ENCODE measurements around the gene IFI6. TPM values are rescaled to one million over a fixed set of nuclear protein-coding genes. Genes with fewer than 3 reads are reported as not detected.
"Not testable (repeated sequence)": the region's sequence is repeated elsewhere in the genome, so short reads cannot be mapped to it uniquely, and the experiment has no call there.

IFI6 gene, protein sequence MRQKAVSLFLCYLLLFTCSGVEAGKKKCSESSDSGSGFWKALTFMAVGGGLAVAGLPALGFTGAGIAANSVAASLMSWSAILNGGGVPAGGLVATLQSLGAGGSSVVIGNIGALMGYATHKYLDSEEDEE
- 126 TPM for total RNA-seq
- long read RNA-seq, transcript IFI6-203 (5 exons, 828 nt), result minor isoform, 18 of 137 reads
- long read RNA-seq, transcript IFI6-202 (5 exons, 841 nt), result major isoform, 113 of 137 reads
- long read RNA-seq, partial matches to known transcripts, result 1 of 137 reads
- long read RNA-seq, other reads (novel, unspliced or antisense), result 4 of 137 reads

DNA sequence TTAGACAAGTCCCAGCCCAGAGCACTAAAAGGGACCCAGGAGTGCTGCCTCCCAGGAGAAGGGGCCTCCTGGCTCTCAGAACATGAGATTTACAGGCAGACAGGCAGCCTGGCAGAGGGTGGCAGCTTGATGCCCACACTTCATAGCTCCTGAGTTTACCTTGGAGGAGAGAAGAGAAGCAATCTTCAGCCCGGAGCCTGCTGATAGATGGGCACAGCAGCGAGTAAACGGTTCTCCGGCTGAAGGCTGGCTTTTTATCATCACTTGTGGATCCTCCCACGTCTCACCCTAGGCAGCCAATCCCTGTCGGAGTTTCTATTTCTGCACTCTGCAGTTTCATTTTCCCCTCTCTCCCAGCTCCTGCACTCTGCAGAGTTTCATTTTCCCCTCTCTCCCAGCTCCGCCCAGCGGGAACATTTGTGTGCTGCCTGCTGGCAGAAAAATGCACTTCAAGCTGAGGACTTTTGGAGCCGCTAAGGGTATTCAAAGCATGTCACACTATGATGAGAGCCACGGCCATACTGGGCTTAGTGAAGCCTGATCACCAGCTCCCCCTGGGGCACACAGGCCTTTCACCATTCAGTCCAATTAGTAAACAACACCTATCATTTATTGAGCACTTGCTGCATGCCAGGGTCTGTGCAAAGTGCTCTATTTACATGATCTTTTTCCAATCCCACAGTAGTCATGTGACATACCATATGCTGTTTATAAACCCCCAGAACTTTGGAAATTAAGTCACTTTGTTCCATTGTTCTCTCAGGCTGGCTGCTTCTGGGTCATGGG, at the start of gene IFI6:
IFI6 (minus strand) TSS at position 229 of the 786 bp plus-strand sequence. CDS start 2,878 bp downstream, outside the sequence.
- DNase-seq (ENCODE audit: low spot score), result peak; percentile 89

DNA sequence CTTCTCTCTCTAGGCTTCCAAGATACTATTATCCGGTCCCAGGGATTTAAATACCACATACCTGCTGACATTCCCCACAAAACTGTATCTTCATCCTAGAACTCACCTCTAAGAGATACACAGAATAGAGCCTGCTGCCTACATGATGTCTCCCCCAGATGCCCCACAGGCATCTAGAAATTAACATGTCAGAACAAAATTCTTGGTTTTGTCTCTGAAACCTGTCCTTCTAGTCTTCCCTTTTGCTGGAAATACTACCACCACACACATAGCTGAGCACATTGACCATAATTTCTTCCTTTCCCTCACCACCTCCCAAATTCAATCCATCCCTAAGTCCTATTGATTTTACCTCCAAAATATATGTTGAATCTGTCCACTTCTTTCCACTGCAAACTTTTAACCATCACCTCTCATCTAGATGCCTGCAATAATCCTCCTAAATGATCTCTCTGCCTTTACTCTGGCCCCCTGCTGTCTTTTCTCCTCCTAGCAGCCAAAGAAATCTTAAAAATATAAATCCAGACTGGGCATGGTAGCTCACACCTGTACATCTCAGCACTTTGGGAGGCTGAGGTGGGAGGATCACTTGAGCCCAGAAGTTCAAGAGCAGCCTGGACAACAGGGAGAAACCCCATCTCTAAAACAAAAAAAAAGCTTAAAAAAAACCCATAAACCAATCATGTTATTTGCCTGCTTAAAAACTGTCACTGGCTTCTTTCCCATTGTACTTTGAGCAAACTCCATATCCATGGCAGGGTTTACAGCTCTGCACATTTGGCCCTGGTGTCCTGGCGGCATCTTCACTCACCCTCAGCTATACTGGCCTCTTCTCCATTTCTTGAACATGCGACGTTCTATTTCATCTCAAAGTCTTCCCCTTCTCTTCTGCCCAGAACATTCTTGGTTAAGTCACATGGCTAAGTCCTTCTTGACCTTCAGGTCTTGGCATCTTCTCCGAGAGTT, 47.6 kb upstream of the IFI6 start:
- no peak for DNase-seq (ENCODE audit: low spot score)

DNA sequence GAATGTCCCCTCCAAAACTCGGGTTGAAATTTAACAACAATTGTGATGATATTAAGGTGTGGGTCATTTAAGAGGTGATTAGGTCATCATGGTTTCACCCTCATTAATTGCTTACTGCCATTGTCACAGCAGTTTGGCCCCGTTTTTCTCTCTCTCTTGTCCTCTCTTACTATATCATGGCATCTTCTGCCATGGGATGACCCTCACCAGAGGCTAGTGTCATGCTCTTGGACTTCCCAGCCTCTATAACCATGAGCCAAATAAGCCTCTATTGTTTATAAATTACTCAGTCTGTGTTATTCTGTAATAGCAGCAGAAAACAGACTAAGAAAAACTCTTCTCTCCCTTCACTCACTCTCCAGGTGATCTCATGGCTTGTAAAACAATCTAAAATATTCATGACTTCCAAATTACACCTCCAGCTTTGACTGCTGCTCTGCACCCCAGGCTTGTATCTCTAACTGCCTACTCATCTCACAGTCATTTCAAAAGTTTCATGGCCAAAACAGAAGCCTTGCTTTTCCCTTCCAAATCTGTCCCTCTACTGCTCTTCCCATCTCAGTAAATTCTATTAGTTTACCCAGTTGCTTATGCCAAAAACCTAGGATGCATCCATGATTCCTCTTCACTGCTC, 44.4 kb upstream of the IFI6 start:
- no peak for DNase-seq (ENCODE audit: low spot score)

DNA sequence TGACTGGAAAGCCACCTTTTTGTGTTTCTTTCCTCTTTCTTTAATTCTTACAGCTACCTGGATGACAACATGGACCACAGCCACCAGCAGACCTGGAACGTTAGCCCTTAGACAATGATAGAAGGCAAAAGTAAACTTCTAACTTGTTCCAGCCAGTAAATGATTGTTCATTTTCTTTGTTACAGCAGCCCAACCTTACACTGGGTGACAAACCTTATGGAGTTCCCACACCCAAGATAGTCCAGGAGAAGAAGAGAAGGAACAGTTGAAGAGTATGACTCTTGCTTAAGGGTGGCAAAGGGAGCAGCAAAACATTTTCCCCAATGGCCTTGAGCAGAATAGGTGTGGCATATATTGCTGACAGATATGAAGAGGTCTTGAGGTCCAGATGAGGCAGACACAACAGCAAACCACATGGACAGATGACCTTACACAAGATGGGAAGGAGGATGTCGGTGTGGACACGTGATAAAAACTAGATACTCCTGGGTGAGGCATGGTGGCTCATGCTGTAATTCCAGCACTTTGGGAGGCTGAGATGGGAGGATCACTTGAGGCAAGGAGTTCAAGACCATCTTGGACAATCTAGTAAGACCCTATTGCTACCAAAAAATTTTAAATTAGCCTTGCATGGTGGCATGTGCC, 42.0 kb upstream of the IFI6 start:
- DNase-seq (ENCODE audit: low spot score), result no peak

DNA sequence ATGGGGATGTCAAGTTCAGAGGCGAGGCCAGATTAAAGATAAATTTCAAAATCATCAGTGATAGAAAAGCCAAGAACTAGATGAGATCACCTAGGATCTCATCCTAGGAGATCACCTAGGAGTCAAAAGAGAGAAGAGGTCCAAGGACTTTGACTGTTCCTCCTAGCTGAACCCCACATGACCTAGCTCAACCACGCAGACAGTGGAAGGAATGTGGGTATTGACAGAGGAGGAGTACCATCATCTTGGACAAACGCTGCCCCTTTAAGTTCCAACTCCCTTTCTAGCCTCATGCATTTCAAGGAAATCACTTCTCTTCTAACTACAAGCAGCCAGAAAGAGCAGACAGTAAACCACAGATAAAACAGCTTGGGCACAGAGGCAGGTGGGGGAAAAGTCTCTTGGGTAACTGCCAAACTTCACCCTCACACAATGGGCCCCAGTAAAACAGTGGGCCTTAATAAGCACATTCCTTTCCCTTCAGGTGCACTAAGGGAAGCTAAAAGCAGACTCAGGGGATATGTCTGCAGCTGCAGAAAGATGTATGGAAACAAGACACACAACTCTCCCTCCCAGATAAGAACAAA, 41.2 kb upstream of the IFI6 start:
- DNase-seq (ENCODE audit: low spot score), result no peak

DNA sequence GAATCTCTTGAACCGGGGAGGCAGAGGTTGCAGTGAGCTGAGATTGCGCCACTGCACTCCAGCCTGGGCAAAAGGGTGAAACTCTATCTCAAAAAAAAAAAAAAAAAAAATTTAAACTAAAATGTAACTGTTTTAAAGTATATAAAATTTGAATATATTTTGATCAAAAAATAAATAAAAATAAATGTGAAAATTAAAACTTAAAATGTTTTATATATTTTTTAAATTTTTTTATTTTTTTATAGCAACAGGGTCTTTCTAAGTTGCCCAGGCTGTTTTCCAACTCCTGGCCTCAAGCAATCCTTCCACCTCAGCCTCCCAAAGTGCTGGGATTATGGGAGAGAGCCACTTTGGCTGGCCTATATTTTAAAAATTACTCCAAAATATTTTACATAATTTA, 38.6 kb upstream of the IFI6 start:
- DNase-seq (ENCODE audit: low spot score), result no peak

DNA sequence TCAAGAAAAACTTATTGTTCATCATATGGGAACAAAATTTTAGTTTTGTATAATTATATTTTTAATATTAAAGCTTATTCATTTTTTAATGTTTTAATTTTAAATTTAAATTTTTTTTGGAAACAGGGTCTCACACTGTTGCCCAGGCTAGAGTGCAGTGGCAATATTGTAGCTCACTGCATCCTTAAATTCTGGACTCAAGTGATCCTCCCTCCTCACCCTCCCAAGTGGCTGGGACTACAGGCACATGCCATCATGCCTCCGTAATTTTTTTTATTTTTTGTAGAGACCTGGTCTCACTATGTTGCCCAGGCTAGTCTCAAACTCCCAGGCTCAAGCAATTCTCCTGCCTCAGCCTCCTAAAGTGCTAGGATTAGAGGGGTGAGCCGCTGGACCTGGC, 33.6 kb upstream of the IFI6 start:
- DNase-seq (ENCODE audit: low spot score), result no peak

DNA sequence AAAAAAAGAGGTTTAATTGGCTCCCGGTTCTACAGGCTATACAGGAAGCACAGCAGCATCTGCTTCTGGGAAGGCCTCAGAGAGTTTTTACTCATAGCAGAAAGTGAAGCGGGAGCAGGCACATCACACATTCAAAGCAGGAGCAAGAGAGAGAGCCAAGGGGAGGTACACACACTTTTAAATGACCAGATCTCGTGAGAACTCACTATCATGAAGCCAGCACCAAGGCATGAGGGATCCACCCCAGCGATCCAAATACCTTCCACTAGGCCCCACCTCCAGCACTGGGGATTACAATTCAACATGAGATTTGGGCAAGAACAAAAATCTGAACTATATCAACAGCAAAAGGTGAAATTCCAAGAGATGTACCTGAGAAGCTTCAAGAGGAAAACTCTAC, 33.0 kb upstream of the IFI6 start:
- no peak for DNase-seq (ENCODE audit: low spot score)

DNA sequence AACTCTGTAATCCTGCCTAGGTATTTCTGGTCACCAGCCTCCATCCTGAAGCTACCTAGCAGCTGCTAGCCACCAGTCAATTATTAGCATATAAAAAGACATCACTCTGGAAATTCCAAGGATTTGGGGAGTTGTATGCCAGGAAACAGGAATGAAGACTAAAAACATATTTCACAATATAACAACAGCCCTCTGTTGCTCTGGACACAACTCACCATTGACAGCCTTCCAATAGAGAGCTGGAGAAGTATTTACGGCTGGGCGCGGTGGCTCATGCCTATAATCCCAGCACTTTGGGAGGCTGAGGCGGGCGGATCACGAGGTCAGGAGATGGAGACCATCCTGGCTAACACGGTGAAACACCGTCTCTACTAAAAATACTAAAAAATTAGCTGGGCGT, 24.8 kb upstream of the IFI6 start:
- DNase-seq (ENCODE audit: low spot score), result not testable (repeated sequence)

DNA sequence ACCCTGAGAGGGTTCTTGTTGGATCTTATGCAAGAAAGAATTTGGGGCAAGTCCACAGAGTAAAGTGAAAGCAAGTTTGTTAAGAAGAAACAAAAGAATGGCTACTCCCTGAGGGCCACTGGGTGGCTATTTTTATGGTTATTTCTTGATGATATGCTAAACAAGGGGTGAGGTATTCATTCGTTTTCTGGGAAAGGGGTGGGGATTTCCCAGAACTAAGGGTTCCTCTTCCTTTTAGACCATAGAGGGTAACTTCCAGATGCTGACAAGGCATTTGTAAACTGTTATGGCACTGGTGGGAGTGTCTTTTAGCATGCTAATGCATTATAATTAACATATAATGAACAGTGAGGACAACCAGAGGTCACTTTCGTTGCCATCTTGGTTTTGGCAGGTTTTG, 18.2 kb upstream of the IFI6 start:
- no peak for DNase-seq (ENCODE audit: low spot score)

DNA sequence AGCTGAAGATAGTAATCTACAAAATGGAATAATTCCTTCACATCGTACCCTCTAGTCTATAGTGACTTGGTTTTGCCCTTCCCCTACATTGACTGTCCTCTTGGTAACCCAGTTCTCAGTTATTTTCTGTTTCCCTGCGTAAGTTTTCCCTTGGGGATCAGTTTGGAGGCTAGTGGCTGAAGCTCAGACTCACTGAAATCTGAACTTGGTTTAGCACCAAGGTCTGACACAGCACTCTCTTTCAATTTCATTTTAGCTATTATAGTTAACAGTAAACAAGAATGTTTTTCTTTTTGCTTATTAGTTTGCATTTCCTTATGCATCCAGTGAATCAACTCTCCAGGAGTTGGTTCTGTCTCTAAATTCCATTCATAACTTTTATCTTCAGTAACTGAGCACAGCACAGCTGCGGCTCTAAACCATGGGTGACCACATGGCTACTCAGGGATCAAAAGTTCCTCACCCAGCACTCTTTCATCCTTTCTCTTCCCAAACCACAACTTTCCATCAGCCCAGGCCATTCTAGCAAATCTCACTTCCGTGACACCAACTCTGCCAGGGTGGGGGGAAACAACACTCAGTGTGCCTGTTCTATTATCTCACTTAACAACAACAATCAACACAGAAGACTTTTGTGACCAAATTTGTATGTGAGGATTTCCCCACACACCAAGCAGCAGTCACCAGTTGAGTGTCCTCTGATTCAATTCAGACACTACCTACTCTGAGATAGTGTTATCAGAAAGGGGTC, 17.6 kb upstream of the IFI6 start:
- no peak for DNase-seq (ENCODE audit: low spot score)

DNA sequence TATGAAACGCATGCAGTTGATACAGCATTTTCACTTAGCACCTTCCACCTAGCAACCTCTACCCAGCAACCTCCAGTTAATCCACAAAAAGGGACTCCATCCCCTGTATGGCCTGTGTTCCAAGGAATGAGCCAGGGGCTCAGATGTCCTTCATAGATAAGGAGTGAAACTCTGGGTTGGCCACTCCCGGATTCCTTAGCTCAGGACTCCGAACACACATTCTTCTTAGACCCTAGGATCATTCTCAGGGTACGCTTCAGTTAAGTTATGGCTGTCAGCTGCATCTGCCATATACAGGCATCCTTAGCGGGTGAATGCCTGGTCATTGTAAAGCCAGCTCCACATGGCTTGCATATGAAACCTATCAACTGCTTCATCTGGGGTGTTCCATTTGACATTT, 15.9 kb upstream of the IFI6 start:
- DNase-seq (ENCODE audit: low spot score), result no peak

DNA sequence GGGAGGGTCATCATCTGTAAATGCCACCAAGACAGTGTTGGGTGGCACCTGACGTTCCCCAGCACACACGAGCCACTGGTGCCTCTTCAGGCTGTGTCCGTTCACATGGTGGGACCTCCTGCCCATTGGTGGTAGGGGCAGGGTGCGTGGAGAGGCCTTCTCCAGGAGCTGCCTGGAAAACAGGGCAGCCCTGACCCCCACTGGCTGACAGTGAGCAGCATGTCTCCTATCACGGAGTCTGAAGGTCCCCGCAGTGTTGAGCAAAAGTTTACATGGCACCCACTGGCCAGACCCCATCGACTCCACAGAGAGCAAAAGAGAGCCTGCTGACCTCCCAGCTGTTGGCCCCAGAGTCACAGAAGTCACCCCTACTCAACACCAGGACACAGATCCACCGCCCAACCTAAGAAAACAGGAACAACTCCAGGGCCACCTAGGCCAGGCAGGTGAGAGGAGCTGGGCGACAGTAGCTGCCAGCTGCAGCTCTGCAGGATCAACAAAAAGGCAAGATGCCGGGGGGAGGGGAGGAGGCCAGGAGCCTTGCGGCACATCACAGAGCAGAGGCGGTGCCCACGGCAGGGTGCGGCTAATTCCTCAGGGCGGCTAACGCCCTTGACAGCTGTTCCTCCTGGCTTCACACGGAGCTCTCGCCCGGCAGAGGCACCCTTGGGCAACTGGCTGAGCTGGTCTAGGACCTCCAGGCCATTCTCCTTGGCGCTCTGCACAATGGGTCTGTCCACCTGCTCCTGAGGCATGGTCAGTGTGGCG, 14.4 kb upstream of the IFI6 start:
- no peak for DNase-seq (ENCODE audit: low spot score)

DNA sequence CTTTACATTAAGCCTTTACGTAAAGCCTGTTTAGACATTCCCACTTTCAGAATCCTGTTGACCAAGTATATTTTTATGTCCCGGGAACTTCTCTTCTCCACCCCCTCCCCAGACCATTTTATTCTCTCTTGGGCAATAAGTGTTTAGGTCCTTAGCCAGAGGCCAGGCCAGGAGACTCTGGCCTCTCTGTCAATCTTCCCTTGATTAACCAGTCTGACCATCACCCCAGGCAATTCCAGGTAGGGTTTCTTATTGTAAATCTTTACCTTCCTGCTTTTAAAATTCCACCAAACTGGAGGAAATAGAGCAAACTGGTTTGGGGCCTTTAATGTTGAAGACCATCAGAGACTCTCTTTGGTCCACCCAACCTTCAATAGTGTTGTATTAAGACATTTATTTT, 12.2 kb upstream of the IFI6 start:
- no peak for DNase-seq (ENCODE audit: low spot score)

DNA sequence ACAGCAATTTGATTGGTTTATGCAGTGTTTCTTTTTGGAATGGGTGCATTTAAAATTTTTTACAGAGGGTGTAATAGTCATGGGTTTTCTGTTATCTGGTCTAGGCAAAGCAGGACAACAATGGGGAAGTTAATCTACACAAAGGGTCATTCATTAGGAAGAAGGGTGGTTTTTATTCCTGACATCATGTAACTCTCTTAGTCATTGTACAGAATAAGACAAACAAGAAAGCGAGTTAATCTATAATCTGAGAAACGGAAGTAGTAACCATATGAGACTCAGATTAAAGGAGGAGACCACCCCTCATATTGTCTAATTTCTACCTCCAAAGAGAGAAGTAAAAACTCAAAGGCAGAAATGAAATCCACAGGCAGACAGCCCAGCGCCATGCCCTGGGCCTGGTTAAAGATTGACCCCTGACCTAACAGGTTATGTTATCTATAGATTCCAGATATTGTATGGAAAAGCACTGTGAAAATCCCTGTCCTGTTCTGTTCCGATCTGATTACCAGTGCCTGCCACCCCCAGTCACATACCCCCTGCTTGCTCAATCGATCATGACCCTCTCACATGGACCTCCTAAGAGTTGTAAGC, 10.5 kb upstream of the IFI6 start:
- DNase-seq (ENCODE audit: low spot score), result no peak

DNA sequence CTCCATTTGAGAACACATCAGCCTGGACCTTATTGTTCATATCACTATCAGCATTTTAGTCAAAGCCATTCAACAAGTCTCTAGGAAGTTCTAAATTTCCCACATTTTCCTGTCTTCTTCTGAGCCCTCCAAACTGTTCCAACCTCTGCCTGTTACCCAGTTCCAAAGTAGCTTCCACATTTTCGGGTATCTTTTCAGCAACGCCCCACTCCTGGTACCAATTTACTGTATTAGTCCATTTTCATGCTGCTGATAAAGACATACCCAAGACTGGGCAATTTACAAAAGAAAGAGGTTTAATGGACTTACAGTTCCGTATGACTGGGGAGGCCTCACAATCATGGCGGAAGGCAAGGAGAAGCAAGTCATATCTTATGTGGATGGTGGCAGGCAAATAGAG, 9.6 kb upstream of the IFI6 start:
- not testable (repeated sequence) for DNase-seq (ENCODE audit: low spot score)

DNA sequence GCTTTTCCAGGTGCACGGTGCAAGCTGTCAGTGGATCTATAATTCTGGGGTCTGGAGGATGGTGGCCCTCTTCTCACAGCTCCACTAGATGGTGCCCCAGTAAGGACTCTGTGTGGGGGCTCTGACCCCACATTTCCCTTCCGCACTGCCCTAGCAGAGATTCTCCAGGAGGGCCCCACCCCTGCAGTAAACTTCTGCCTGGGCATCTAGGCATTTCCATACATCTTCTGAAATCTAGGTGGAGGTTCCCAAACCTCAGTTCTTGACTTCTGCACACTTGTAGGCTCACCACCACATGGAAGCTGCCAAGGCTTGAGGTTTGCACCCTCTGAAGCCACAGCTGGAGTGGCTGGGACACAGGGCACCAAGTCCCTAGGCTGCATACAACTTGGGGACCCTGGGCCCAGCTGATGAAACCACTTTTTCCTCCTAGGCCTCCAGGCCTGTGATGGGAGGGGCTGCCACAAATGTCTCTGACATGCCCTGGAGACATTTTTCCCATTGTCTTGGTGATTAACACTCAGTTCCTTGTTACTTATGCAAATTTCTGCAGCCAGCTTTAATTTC, 8.3 kb upstream of the IFI6 start:
- not testable (repeated sequence) for DNase-seq (ENCODE audit: low spot score)

DNA sequence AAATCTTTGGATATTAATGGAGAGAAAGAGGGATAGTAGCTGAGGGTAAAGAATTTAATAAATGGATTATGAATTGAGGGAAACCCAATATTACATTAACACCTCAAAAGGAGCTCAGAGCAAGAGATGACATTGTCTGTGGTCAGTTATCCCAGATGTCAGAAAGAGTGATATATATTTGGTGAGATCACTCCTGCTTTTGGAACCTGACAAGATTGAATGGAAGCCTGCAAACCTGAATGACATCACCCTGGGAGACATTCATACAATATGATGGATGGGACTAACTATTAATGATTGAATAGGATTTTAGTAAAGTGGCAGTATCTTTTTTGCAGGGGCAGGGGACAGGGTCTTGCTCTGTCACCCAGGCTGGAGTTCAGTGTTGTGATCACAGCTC, 6.8 kb upstream of the IFI6 start:
- DNase-seq (ENCODE audit: low spot score), result no peak
